Lower leg skin (tissue), 3 donors: ENCODE results near the gene GPS1.

Experiments
- CTCF ChIP-seq, 3 donors: fragments of 450-650 bp; IDR thresholded peaks; one replicate each; pipeline ENCODE4 v1.5.1; 2016; ENCODE audit warnings: antibody characterized with exemption in 3 of 3, mild to moderate bottlenecking in 3 of 3, moderate library complexity in 2 of 3
- POLR2A ChIP-seq, 2 donors: fragments of 450-650 bp; IDR thresholded peaks; one replicate each; pipeline ENCODE4 v1.6.1; 2016 to 2017; ENCODE audit warnings: antibody characterized with exemption in 2 of 2, mild to moderate bottlenecking in 1 of 2, moderate library complexity in 1 of 2

GRCh38 chr17:82092628-82092994 lies 40.9 kb downstream of the GPS1 start:
- TF ChIP-seq CTCF (IDR thresholded peaks at IDR 0.05) (no peak), POLR2A (IDR thresholded peaks at IDR 0.05) (no peak)
